GM19035 (cell line): ENCODE measurements around the gene MYMX.
A peak's percentile ranks its signal among the peaks of the same experiment; 100 is the strongest.

Experiments
- ATAC-seq: cut with Tn5 transposase; IDR thresholded peaks from one replicate; pipeline ENCODE4 v1.9.1; 2021; ENCODE audit not compliant: unreplicated experiment

Gene MYMX

GRCh38 chr6:44262467-44263353 lies 46.0 kb downstream of the MYMX start:
- ATAC-seq = no peak

GRCh38 chr6:44263354-44264100 lies 46.8 kb downstream of the MYMX start:
- no peak for ATAC-seq

- peak; percentile 33 for ATAC-seq
Measured at GRCh38 chr6:44264154-44265006, 47.7 kb downstream of the MYMX start.

- peak; percentile 47 for ATAC-seq
Measured at GRCh38 chr6:44265007-44265721, 48.4 kb downstream of the MYMX start, which contains the start of gene NFKBIE. Gene NFKBIE (minus strand): TSS chr6:44265551. CDS start chr6:44265346, 205 bp downstream.

- no peak for ATAC-seq
Measured at GRCh38 chr6:44265722-44266233, 49.1 kb downstream of the MYMX start.

GRCh38 chr6:44266347-44266746 lies 49.6 kb downstream of the MYMX start:
- peak; percentile 20 for ATAC-seq

- ATAC-seq = no peak
Measured at GRCh38 chr6:44267252-44267651, 50.5 kb downstream of the MYMX start.
